DND-41 (cell line): Measurements from ENCODE around the gene ADGRB3.

Experiments
- ATAC-seq: fragments of 200-7000 bp; cut with Tn5 transposase; 3 replicates; pipeline ENCODE4 v1.9.1; 2021; ENCODE audit warnings: low read depth; ENCODE audit not compliant: insufficient read depth
- DNase-seq: peaks from one replicate; pipeline ENCODE4 v3.0.0-alpha.2; 2020
- H2AFZ ChIP-seq: 2 replicates; pipeline ENCODE4 v1.6.0; 2012; ENCODE audit warnings: low read depth, low read length
- H3K27ac ChIP-seq: 2 replicates; pipeline ENCODE4 v1.5.1; 2012; ENCODE audit warnings: low read length, inconsistent platforms
- H3K27me3 ChIP-seq: fragments of 200-600 bp; sonication (generic); 2 replicates; pipeline ENCODE4 v1.6.0; 2012; ENCODE audit warnings: low read length, mild to moderate bottlenecking, inconsistent platforms; ENCODE audit not compliant: insufficient read depth, poor library complexity
- H3K36me3 ChIP-seq: 2 replicates; pipeline ENCODE4 v1.5.1; 2012; ENCODE audit warnings: low read length, inconsistent platforms; ENCODE audit not compliant: insufficient read depth
- H3K4me1 ChIP-seq: 2 replicates; pipeline ENCODE4 v1.5.1; 2012; ENCODE audit warnings: mild to moderate bottlenecking, low read length; ENCODE audit not compliant: insufficient read depth
- H3K4me2 ChIP-seq: 2 replicates; pipeline ENCODE4 v1.6.0; 2012; ENCODE audit warnings: mild to moderate bottlenecking, moderate library complexity, low read length, inconsistent platforms; ENCODE audit not compliant: insufficient read depth
- H3K4me3 ChIP-seq, 2 experiments: fragments of 200-600 bp in 1 of 2; shearing (Covaris generic) in 1 of 2; 2 replicates each; pipeline ENCODE4 v1.5.1; 2012 to 2016; ENCODE audit warnings: inconsistent platforms in 2 of 2, low read length in 2 of 2, mild to moderate bottlenecking in 2 of 2, low read depth in 1 of 2, moderate library complexity in 1 of 2
- H3K79me2 ChIP-seq: 2 replicates; pipeline ENCODE4 v1.6.0; 2012; ENCODE audit warnings: low read length, inconsistent platforms; ENCODE audit not compliant: insufficient read depth
- H3K9ac ChIP-seq: 2 replicates; pipeline ENCODE4 v1.6.0; 2012; ENCODE audit warnings: low read depth, mild to moderate bottlenecking, inconsistent platforms, low read length, moderate library complexity
- H3K9me3 ChIP-seq: 2 replicates; pipeline ENCODE4 v1.5.1; 2012; ENCODE audit warnings: low read length, moderate library complexity, mild to moderate bottlenecking, inconsistent platforms; ENCODE audit not compliant: insufficient read depth, severe bottlenecking
- H4K20me1 ChIP-seq: 2 replicates; pipeline ENCODE4 v1.6.0; 2012; ENCODE audit warnings: low read length; ENCODE audit not compliant: insufficient read depth
- CTCF ChIP-seq: IDR thresholded peaks from 2 replicates; pipeline ENCODE4 v1.5.1; 2012; ENCODE audit warnings: borderline replicate concordance, low read length, moderate library complexity, mild to moderate bottlenecking; ENCODE audit not compliant: poor library complexity, severe bottlenecking; ENCODE audit errors: extremely low read depth
- EZH2 ChIP-seq: IDR thresholded peaks from 3 replicates; pipeline ENCODE4 v1.6.1; 2012; ENCODE audit warnings: borderline replicate concordance, low read depth, mild to moderate bottlenecking, moderate library complexity, low read length, inconsistent platforms; ENCODE audit not compliant: severe bottlenecking

Gene ADGRB3

GRCh38 chr6:69279805-69280204, 644.7 kb downstream of the ADGRB3 start:
- Histone ChIP-seq H3K27ac (no peak overlapping the region), H2AFZ (no peak overlapping the region), H4K20me1 (no peaks in the 10 kb centered on the region), H3K79me2 (no peaks in the 10 kb centered on the region), H3K27me3 (no peaks in the 10 kb centered on the region), H3K4me2 (no peak overlapping the region), H3K9me3 (no peaks in the 10 kb centered on the region), H3K36me3 (no peaks in the 10 kb centered on the region), H3K9ac (no peak overlapping the region), H3K4me1 (no peaks in the 10 kb centered on the region), H3K4me3 (no peak overlapping the region)
- DNase-seq (no peak), ATAC-seq (no peak)
- TF ChIP-seq EZH2 = no peak
- no peak for TF ChIP-seq CTCF

- no peaks in the 10 kb centered on the region for H3K4me1 ChIP-seq
- TF ChIP-seq CTCF = no peak
- TF ChIP-seq EZH2 = no peak
- H3K9ac ChIP-seq = no peak overlapping the region
- H3K4me3 ChIP-seq = no peak overlapping the region
- ATAC-seq (no peak), DNase-seq (no peak)
- no peak overlapping the region for H2AFZ ChIP-seq
- H3K27ac ChIP-seq = no peak overlapping the region
- no peaks in the 10 kb centered on the region for H3K79me2 ChIP-seq
- no peaks in the 10 kb centered on the region for H3K9me3 ChIP-seq
- no peaks in the 10 kb centered on the region for H3K36me3 ChIP-seq
- no peaks in the 10 kb centered on the region for H4K20me1 ChIP-seq
- H3K4me2 ChIP-seq = no peak overlapping the region
- H3K27me3 ChIP-seq = no peaks in the 10 kb centered on the region
These were observed 645.8 kb downstream of the ADGRB3 start for GRCh38 chr6:69280858-69281257.

- Histone ChIP-seq H3K79me2 (no peaks in the 10 kb centered on the region), H3K4me3 (no peak overlapping the region), H2AFZ (no peak overlapping the region), H4K20me1 (no peaks in the 10 kb centered on the region), H3K4me2 (no peak overlapping the region), H3K9ac (no peak overlapping the region), H3K27me3 (no peaks in the 10 kb centered on the region), H3K9me3 (no peaks in the 10 kb centered on the region), H3K36me3 (no peaks in the 10 kb centered on the region), H3K4me1 (no peaks in the 10 kb centered on the region), H3K27ac (no peak overlapping the region)
- no peak for TF ChIP-seq EZH2
- no peak for TF ChIP-seq CTCF
- no peak for DNase-seq
- no peak for ATAC-seq
These were observed 649.2 kb downstream of the ADGRB3 start for GRCh38 chr6:69284176-69284730.

- no peak overlapping the region for H2AFZ ChIP-seq
- no peaks in the 10 kb centered on the region for H3K79me2 ChIP-seq
- H3K9me3 ChIP-seq = no peaks in the 10 kb centered on the region
- no peak for DNase-seq
- H3K27me3 ChIP-seq = no peaks in the 10 kb centered on the region
- TF ChIP-seq CTCF = no peak
- no peak for TF ChIP-seq EZH2
- no peaks in the 10 kb centered on the region for H4K20me1 ChIP-seq
- no peak overlapping the region for H3K9ac ChIP-seq
- H3K36me3 ChIP-seq = no peaks in the 10 kb centered on the region
- no peak for ATAC-seq
- H3K4me3 ChIP-seq = no peak overlapping the region
- H3K4me2 ChIP-seq = no peak overlapping the region
- H3K4me1 ChIP-seq = no peaks in the 10 kb centered on the region
- H3K27ac ChIP-seq = no peak overlapping the region
These were observed 650.0 kb downstream of the ADGRB3 start for GRCh38 chr6:69285054-69285453.
